OCI-LY7 (cell line): ENCODE data around the gene TKT.

Experiments used
- CTCF ChIP-seq: fragments of 200-600 bp; sonication (generic); conservative IDR thresholded peaks from 2 replicates; pipeline ENCODE4 v1.5.1; 2014; ENCODE audit warnings: mild to moderate bottlenecking, antibody characterized with exemption, low read length, moderate library complexity, mixed read lengths
- EZH2phosphoT487 ChIP-seq: fragments of 200-600 bp; sonication (generic); IDR thresholded peaks from 2 replicates; pipeline ENCODE4 v1.6.1; 2018; ENCODE audit warnings: low read depth, borderline replicate concordance, mild to moderate bottlenecking, mixed run types, antibody characterized with exemption, low read length, moderate library complexity, mixed read lengths

- TF ChIP-seq CTCF (no peak), EZH2phosphoT487 (no peak)
Measured at GRCh38 chr3:53191836-53192480, 63.9 kb downstream of the TKT start.
